SU-DHL-6 (cell line): ENCODE results near the gene ASCC3.

Source experiments
- CTCF ChIP-seq: fragments of 200-600 bp; sonication (generic); IDR thresholded peaks from one replicate; pipeline ENCODE4 v1.5.1; 2017; ENCODE audit warnings: antibody characterized with exemption, mild to moderate bottlenecking, low read length, moderate library complexity; ENCODE audit not compliant: insufficient read depth, poor library complexity, severe bottlenecking
- EZH2phosphoT487 ChIP-seq: fragments of 200-600 bp; sonication (generic), shearing (Covaris generic); conservative IDR thresholded peaks from 2 replicates; pipeline ENCODE4 v1.6.1; 2018; ENCODE audit warnings: mild to moderate bottlenecking, antibody characterized with exemption, low read length, moderate library complexity, mixed read lengths

- TF ChIP-seq CTCF (no peak), EZH2phosphoT487 (no peak)
These were observed 327.9 kb downstream of the ASCC3 start for GRCh38 chr6:100553243-100553642.
